Right renal pelvis (tissue), 4 donors: Measurements from ENCODE around the gene EGR1. TPM values are rescaled to one million over a fixed set of nuclear protein-coding genes. Genes with fewer than 3 reads are reported as not detected.
"Not testable (repeated sequence)": the region's sequence is repeated elsewhere in the genome, so short reads cannot be mapped to it uniquely, and the experiment has no call there.

ENCODE experiments used
- DNase-seq, 4 donors: peaks; one replicate each; pipeline ENCODE4 v3.0.0-alpha.2; 2013; ENCODE audit warnings: low read depth in 4 of 4, low spot score in 3 of 4, missing footprints in 1 of 4
- polyA plus RNA-seq, 4 donors: library from polyadenylated mRNA; unstranded; fragments of 120-200 nt; gene quantifications; one replicate each; pipeline ENCODE4 v1.2.1, GENCODE V29; 2013; ENCODE audit not compliant: insufficient read length in 4 of 4

EGR1 gene
- polyA plus RNA-seq, 4 donors, result 27.2 to 420 (median 157) TPM

DNA sequence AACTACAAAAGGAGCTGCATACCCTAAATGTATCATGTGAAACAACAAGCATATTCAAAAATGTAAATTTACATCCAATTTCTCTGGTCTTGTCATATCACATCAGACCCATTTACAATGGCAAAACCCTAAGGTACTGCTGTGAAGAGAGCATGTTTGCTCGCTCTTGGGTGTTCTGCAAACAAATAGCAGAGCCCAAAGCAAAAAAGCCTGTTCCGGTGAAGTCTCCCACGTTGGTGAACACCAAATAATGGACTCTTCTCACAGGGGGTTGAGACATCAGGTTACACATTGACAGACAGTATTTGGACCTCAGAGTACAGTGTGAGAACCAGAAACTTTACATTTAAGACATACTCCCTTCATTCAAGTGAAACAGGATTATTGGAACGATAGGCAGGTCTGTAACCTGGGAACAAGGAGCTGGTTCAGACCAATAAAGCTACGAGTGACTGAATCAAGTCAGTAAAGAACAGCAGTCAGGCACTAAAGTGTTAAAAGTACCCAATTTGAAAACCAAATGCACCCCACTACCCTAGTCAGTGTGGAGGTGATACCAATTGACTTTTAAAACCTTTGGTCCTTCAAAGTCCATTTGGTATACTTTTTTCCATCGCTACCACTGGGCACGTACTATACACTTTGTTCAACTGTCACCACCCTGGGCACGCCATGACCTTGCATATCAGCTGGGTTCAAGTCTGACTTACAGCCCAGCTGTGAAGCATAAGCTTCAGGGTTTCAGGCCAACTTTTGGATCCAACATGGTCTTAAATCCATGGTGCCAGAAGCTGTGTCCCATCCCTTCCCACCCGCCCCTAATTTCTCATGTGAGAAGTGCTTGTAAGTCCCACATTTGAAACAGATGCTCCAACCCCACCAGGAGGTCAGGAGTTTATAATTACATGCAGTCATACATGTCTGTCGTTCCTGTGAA, 41.4 kb downstream of the EGR1 start:
- DNase-seq, result no peak

DNA sequence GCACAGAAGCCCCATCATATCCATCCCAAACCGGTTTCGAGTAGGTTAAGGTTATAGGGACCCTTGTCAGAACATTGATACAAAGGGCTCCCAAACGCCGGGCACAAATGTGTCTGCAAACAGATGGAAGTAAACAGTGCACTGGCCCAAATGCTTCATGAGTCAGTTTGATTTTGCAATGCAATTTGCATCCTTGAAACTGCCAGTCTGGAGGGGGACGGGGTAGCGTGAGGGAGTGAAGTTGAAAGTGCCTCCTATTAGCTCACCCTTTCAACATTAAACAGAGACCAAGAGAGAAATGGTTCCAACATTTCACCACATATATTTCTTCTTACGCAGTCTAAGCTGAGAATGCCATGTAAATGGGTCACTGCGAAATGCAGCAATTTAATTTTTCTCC, 42.2 kb downstream of the EGR1 start:
- not testable (repeated sequence) for DNase-seq

DNA sequence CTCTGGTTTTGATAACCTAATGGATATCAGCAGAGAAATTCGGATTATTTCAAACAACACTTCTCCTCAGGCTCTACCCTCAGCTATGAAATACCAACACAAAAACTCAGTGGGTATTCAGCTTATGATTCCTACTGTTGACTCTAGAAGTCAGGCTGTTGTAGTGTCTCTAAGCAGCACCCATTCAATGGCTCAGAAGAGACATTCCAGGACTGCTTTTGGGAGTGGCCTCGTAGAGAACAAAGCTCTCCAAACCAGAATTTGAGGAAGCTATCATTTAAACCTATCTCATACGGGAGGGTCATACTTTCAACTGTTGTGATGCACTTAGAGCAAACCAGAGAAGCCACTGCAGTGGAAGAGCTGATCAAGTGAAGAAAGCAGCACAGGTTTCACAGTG, 43.7 kb downstream of the EGR1 start:
- no peak for DNase-seq

DNA sequence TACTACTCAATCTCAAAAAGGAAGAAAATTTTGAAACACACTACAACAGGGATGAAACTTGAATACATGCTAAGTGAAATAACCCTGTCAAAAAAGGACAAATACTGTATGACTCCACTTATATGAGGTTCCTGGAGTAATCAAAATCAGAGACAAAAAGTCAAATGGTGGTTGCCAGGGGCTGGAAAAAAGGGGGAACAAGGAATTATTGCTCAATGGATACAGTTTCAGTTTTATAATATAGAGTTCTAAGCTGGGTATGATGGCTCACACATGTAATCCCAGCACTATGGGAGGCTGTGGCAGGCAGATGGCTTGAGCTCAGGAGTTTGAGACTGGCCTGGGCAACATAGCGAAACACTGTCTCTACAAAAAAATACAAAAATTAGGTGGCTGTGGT, 48.7 kb downstream of the EGR1 start:
- no peak for DNase-seq

DNA sequence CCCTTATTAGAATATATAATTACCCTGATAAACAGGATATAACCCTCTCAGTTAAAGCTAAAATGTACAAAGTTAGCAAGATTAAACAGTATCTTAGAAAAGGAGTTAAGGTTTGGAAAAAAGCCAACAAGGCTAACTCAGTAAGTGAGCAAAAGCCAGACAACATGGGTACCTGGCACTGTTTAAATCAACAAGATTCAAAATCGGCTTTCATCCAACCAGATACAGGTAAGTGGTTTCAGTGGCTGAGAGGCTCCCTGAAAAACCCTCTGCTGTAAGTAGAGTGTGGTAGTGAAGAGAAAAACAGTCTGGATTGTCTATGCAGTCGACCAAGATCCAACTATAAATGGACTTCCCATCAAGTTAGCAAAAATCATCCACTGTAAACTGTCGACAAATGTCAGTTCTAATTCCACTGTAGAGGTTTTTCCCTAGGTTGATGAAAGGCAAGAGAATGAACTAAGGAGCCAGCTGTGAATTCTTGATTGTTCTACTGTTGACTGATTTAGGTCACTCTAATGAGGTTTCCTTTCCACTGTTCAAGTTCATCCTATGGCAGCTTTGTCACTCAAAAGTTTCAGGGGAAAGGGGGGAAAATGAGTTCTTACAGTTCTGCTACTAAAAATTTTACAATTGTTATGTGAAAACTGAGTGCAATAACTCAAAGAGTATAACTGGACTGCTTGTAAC, 50.4 kb downstream of the EGR1 start:
- no peak for DNase-seq

DNA sequence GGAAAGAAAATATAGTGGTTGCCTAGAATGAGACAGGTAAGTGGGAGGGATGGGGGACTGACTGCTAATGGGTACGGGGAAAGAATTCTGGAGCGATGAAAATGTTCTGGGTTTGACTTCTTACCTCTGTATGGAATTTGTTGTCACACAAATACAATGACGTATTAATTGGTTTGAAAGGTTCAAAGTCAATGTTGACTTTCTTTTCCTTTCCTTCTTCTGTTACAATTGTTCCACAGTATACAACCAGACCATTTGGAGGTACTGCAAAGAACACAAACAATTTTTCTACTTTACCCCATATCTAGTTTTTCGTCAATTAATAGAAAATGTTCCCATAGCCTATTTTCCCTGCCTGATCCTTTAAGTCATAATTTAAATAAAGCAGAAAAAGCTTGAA, 52.2 kb downstream of the EGR1 start:
- no peak for DNase-seq

Other genes with a start within 250 kb of the EGR1 start
- 1 to 10 TPM; 2.7 to 7.3 (median 3.9) TPM for gene GFRA3, start 190.9 kb upstream of the EGR1 start, polyA plus RNA-seq
- 1 to 10 TPM; 6.7 to 7.6 (median 7.1) TPM for gene CDC25C, start 133.7 kb upstream of the EGR1 start, polyA plus RNA-seq
- 10 to 100 TPM; 31.0 to 33.1 (median 31.7) TPM for gene FAM53C, start 127.2 kb upstream of the EGR1 start, polyA plus RNA-seq
- gene KDM3B, start 112.8 kb upstream of the EGR1 start, polyA plus RNA-seq, result 10 to 100 TPM; 88.8 to 95.8 (median 94.0) TPM
- 10 to 100 TPM in 2 of 4 donors, 1 to 10 TPM in 2; 7.7 to 12.9 (median 10.2) TPM for gene REEP2, start 26.4 kb upstream of the EGR1 start, polyA plus RNA-seq
- gene ETF1, start 77.8 kb downstream of the EGR1 start, polyA plus RNA-seq, result 10 to 100 TPM; 69.4 to 84.3 (median 77.9) TPM
- gene HSPA9, start 109.9 kb downstream of the EGR1 start, polyA plus RNA-seq, result 100 to 1,000 TPM; 302 to 349 (median 343) TPM